ENCODE data around the gene WFIKKN2.

DNA sequence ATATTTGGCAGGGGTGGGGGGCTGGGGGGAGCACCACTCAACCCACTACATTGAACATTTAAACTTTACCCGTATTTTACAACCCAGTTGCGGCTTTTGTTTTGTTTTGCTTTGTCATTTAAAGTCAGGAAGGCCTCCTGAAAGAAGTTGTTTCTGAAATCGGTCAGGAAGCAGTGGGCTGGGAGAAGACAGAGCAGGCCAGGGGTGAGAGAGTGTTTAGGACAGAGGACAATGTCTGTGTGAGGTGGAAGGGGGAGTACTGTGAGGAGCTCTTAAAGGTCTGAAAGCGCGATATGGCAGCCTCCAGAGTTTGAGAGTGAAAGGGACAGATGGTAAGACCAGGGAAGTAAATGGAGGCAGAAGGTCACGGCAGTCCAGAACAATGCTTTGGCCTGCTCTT is 6.1 kb upstream of the WFIKKN2 start:
- TF ChIP-seq CTCF (IDR thresholded peaks at IDR 0.05): no peak
- TF ChIP-seq, protein P1, sequence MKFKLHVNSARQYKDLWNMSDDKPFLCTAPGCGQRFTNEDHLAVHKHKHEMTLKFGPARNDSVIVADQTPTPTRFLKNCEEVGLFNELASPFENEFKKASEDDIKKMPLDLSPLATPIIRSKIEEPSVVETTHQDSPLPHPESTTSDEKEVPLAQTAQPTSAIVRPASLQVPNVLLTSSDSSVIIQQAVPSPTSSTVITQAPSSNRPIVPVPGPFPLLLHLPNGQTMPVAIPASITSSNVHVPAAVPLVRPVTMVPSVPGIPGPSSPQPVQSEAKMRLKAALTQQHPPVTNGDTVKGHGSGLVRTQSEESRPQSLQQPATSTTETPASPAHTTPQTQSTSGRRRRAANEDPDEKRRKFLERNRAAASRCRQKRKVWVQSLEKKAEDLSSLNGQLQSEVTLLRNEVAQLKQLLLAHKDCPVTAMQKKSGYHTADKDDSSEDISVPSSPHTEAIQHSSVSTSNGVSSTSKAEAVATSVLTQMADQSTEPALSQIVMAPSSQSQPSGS (CRISPR knock-in tag; IDR thresholded peaks at IDR 0.05; ENCODE audit: borderline replicate concordance, low read depth): no peak
- no peak for TF ChIP-seq ELF4 (CRISPR knock-in tag; IDR thresholded peaks at IDR 0.05; ENCODE audit: low read depth)
- no peak for TF ChIP-seq ZNF232 (CRISPR knock-in tag; IDR thresholded peaks at IDR 0.05)
- TF ChIP-seq E2F5 (CRISPR knock-in tag; IDR thresholded peaks at IDR 0.05): no peak
- TF ChIP-seq NR2C2 (CRISPR knock-in tag; IDR thresholded peaks at IDR 0.05): no peak
- no peak for TF ChIP-seq JUN (CRISPR knock-in tag; IDR thresholded peaks at IDR 0.05)
- TF ChIP-seq, protein P2, sequence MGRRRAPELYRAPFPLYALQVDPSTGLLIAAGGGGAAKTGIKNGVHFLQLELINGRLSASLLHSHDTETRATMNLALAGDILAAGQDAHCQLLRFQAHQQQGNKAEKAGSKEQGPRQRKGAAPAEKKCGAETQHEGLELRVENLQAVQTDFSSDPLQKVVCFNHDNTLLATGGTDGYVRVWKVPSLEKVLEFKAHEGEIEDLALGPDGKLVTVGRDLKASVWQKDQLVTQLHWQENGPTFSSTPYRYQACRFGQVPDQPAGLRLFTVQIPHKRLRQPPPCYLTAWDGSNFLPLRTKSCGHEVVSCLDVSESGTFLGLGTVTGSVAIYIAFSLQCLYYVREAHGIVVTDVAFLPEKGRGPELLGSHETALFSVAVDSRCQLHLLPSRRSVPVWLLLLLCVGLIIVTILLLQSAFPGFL (CRISPR knock-in tag; IDR thresholded peaks at IDR 0.05; ENCODE audit: borderline replicate concordance): no peak
- TF ChIP-seq ATF6 (CRISPR knock-in tag; IDR thresholded peaks at IDR 0.05): no peak
- no peak for TF ChIP-seq ZNF425 (CRISPR knock-in tag; conservative IDR thresholded peaks at IDR 0.05)
- TF ChIP-seq, protein P3, sequence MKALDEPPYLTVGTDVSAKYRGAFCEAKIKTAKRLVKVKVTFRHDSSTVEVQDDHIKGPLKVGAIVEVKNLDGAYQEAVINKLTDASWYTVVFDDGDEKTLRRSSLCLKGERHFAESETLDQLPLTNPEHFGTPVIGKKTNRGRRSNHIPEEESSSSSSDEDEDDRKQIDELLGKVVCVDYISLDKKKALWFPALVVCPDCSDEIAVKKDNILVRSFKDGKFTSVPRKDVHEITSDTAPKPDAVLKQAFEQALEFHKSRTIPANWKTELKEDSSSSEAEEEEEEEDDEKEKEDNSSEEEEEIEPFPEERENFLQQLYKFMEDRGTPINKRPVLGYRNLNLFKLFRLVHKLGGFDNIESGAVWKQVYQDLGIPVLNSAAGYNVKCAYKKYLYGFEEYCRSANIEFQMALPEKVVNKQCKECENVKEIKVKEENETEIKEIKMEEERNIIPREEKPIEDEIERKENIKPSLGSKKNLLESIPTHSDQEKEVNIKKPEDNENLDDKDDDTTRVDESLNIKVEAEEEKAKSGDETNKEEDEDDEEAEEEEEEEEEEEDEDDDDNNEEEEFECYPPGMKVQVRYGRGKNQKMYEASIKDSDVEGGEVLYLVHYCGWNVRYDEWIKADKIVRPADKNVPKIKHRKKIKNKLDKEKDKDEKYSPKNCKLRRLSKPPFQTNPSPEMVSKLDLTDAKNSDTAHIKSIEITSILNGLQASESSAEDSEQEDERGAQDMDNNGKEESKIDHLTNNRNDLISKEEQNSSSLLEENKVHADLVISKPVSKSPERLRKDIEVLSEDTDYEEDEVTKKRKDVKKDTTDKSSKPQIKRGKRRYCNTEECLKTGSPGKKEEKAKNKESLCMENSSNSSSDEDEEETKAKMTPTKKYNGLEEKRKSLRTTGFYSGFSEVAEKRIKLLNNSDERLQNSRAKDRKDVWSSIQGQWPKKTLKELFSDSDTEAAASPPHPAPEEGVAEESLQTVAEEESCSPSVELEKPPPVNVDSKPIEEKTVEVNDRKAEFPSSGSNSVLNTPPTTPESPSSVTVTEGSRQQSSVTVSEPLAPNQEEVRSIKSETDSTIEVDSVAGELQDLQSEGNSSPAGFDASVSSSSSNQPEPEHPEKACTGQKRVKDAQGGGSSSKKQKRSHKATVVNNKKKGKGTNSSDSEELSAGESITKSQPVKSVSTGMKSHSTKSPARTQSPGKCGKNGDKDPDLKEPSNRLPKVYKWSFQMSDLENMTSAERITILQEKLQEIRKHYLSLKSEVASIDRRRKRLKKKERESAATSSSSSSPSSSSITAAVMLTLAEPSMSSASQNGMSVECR (CRISPR knock-in tag; IDR thresholded peaks at IDR 0.05; ENCODE audit: borderline replicate concordance): no peak
- TF ChIP-seq KAT7 (CRISPR knock-in tag; IDR thresholded peaks at IDR 0.05; ENCODE audit: borderline replicate concordance): no peak
- no peak for TF ChIP-seq ZBTB21 (CRISPR knock-in tag; IDR thresholded peaks at IDR 0.05; ENCODE audit: borderline replicate concordance)
- no peak for TF ChIP-seq ZNF138 (CRISPR knock-in tag; conservative IDR thresholded peaks at IDR 0.05)
